Psoas muscle (tissue), 8 donors: ENCODE measurements around the gene OPN3. TPM values are rescaled to one million over a fixed set of nuclear protein-coding genes. Genes with fewer than 3 reads are reported as not detected.

Experiments used
- ATAC-seq, 4 donors: fragments of 200-7000 bp; cut with Tn5 transposase; one replicate each; pipeline ENCODE4 v1.9.1; 2020; ENCODE audit warnings: moderate library complexity in 3 of 4, mild to moderate bottlenecking in 2 of 4
- DNase-seq, 2 donors: peaks; one replicate each; pipeline ENCODE4 v3.0.0-alpha.2; 2020
- H3K27ac ChIP-seq: fragments of 200-600 bp; one replicate; pipeline ENCODE4 v1.8.0; 2022
- H3K27me3 ChIP-seq, 3 donors: fragments of 200-600 bp in 1 of 3; one replicate each; pipeline versions ENCODE4 v1.6.1 to v1.8.0; 2013 to 2022; ENCODE audit warnings: low read length in 2 of 3, mild to moderate bottlenecking in 2 of 3, moderate library complexity in 1 of 3; ENCODE audit not compliant: insufficient read depth in 3 of 3
- H3K36me3 ChIP-seq, 2 donors: fragments of 200-600 bp in 1 of 2; one replicate each; pipeline versions ENCODE4 v1.6.1 to v1.8.0; 2013 to 2022; ENCODE audit warnings: low read depth in 1 of 2, mild to moderate bottlenecking in 1 of 2, moderate library complexity in 1 of 2; ENCODE audit not compliant: insufficient read depth in 1 of 2
- H3K4me1 ChIP-seq: fragments of 200-600 bp; one replicate; pipeline ENCODE4 v1.8.0; 2022
- H3K4me3 ChIP-seq: fragments of 200-600 bp; one replicate; pipeline ENCODE4 v1.8.0; 2022; ENCODE audit warnings: mild to moderate bottlenecking
- H3K9me3 ChIP-seq: fragments of 200-600 bp; one replicate; pipeline ENCODE4 v1.8.0; 2022
- CTCF ChIP-seq: fragments of 200-600 bp; IDR thresholded peaks from one replicate; pipeline ENCODE4 v1.8.0; 2022; ENCODE audit warnings: antibody characterized with exemption
- WGBS, 3 donors: extraction: QIAGEN DNeasy Blood & Tissue Kit; methylation state at CpG; one replicate each; pipeline versions ENCODE4 v1.1.6 to v1.1.7; 2013; 5-methylcytosine and 5-hydroxymethylcytosine counted together
- intact Hi-C, 2 donors: fragments of 100-400 bp; cut with DNase I; formaldehyde crosslinking; loops; one replicate each; pipeline versions ENCODE4 v1.11.0 to v1.14.2; 2022
- polyA plus RNA-seq, 3 donors: library from polyadenylated mRNA; stranded (reverse); fragments of 200-250 nt; gene quantifications; one replicate each; pipeline ENCODE4 v1.2.3, GENCODE V29; 2013
- total RNA-seq, 4 donors: library from RNA; stranded (reverse); fragmentation: NEBNext Ultra II Directional in 2 of 4; extraction: Animal tissue kit (Norgen Biotek cat#: 25700) in 2 of 4; gene quantifications; one replicate each; pipeline versions ENCODE4 v1.2.1 to v1.2.4, GENCODE V29; 2021 to 2023
- donor health status: healthy with polysubstance abuse.
- donor health status: DM: no; HTN: no; CAD: no; lungs with moderate emphysema.
- donor health status: Bipolar disorder and iron deficiency.
- donor health status: healthy.
- donor health status: DM: yes; HTN: yes; CAD: no.
- donor health status: DM: no; HTN: no; CAD: no.
- donor health status: DM: no; HTN: no; CAD: no.
- donor health status: DM: yes; HTN: yes; CAD: no.

The OPN3 gene
- total and polyA plus RNA-seq, 7 donors, result 1.7 to 7.0 (median 4.1) TPM

GRCh38 chr1:241648159-241648558 lies 8.0 kb upstream of the OPN3 start:
- H3K4me3 ChIP-seq, result no peak overlapping the region
- no peaks in the 10 kb centered on the region for H3K36me3 ChIP-seq
- WGBS, 3 donors, result 68 to 94% (median 74%) methylated on average over 1 of the region's 1 CpG
- no peaks in the 10 kb centered on the region for H3K9me3 ChIP-seq
- ATAC-seq (no peak), DNase-seq (no peak)
- peaks cover 0 to 7% (median 0%) of the 10 kb centered on the region in 3 donors for H3K27me3 ChIP-seq
- TF ChIP-seq CTCF, result no peak
- intact Hi-C loops, result loop anchor here in 1 of 2 donors (10.0 kb wide), 1 partner anchor 197 kb away; the partner anchor contains the start of gene EXO1
- no peak overlapping the region for H3K27ac ChIP-seq
- H3K4me1 ChIP-seq, result no peaks in the 10 kb centered on the region

GRCh38 chr1:241647658-241648057 lies 7.5 kb upstream of the OPN3 start:
- H3K36me3 ChIP-seq, result no peaks in the 10 kb centered on the region
- H3K27ac ChIP-seq, result no peak overlapping the region
- H3K4me3 ChIP-seq, result no peak overlapping the region
- ATAC-seq, result no peak
- no peaks in the 10 kb centered on the region for H3K4me1 ChIP-seq
- no peaks in the 10 kb centered on the region for H3K9me3 ChIP-seq
- whole genome bisulfite sequencing, 3 donors, result 63 to 71% (median 71%) methylated on average over 1 of the region's 1 CpG
- intact Hi-C loops, result loop anchor here in 1 of 2 donors (10.0 kb wide), 1 partner anchor 197 kb away; the partner anchor contains the start of gene EXO1
- no peak for DNase-seq
- TF ChIP-seq CTCF, result no peak
- H3K27me3 ChIP-seq, result peaks cover 0 to 7% (median 0%) of the 10 kb centered on the region in 3 donors

GRCh38 chr1:241646201-241646600 lies 6.0 kb upstream of the OPN3 start:
- intact Hi-C loops, result loop anchor here in 1 of 2 donors (10.0 kb wide), 1 partner anchor 199 kb away; the partner anchor contains the start of gene EXO1
- no peak for TF ChIP-seq CTCF
- no peak for ATAC-seq

GRCh38 chr1:241645199-241645598 lies 5.0 kb upstream of the OPN3 start:
- Histone ChIP-seq H3K4me1 (no peaks in the 10 kb centered on the region), H3K27me3 (peaks cover 0 to 2% (median 0%) of the 10 kb centered on the region in 3 donors), H3K36me3 (no peaks in the 10 kb centered on the region), H3K27ac (no peak overlapping the region), H3K4me3 (no peak overlapping the region), H3K9me3 (no peaks in the 10 kb centered on the region)
- WGBS, 3 donors, result 61 to 66% (median 62%) methylated on average over 4 of the region's 4 CpGs
- intact Hi-C loops, result loop anchor here in 1 of 2 donors (10.0 kb wide), 1 partner anchor 200 kb away; the partner anchor contains the start of gene EXO1
- ATAC-seq (no peak), DNase-seq (no peak)
- no peak for TF ChIP-seq CTCF

More at GRCh38 chr1:241646201-241646600, 6.0 kb upstream of the OPN3 start:
- Histone ChIP-seq H3K27ac (no peak overlapping the region), H3K9me3 (no peaks in the 10 kb centered on the region), H3K36me3 (no peaks in the 10 kb centered on the region), H3K4me1 (no peaks in the 10 kb centered on the region), H3K4me3 (no peak overlapping the region), H3K27me3 (peaks cover 0 to 7% (median 0%) of the 10 kb centered on the region in 3 donors)
- no peak for DNase-seq
- WGBS, 3 donors, result 87 to 91% (median 89%) methylated on average over 7 of the region's 7 CpGs

GRCh38 chr1:241644259-241644658 lies 4.1 kb upstream of the OPN3 start:
- intact Hi-C loops, result loop anchor here (5.0 to 10.0 kb wide), 3 partner anchors 127 to 203 kb away; partner anchors contain the start of genes EXO1 (in 2 of the 2) and FH (in 1 of the 2)
- Histone ChIP-seq H3K9me3 (no peaks in the 10 kb centered on the region), H3K4me1 (no peaks in the 10 kb centered on the region), H3K27me3 (no peaks in the 10 kb centered on the region), H3K4me3 (no peak overlapping the region), H3K27ac (no peak overlapping the region), H3K36me3 (no peaks in the 10 kb centered on the region)
- 90 to 96% (median 94%) methylated on average over 2 of the region's 2 CpGs for WGBS, 3 donors
- DNase-seq (no peak), ATAC-seq (no peak)
- no peak for TF ChIP-seq CTCF
